ENCODE results near the gene RPS24.
"Not testable (repeated sequence)": the region's sequence is repeated elsewhere in the genome, so short reads cannot be mapped to it uniquely, and the experiment has no call there.

Gene RPS24

GRCh38 chr10:78053211-78053868 is 19.7 kb downstream of the RPS24 start:
- no peak for DNase-seq (ENCODE audit: low spot score)

- DNase-seq (ENCODE audit: low spot score) = no peak
Observed at GRCh38 chr10:78058562-78058961, 24.9 kb downstream of the RPS24 start.

GRCh38 chr10:78059906-78060702 is 26.4 kb downstream of the RPS24 start:
- DNase-seq (ENCODE audit: low spot score) = no peak

GRCh38 chr10:78062296-78062695 is 28.6 kb downstream of the RPS24 start:
- no peak for DNase-seq (ENCODE audit: low spot score)

- DNase-seq (ENCODE audit: low spot score) = no peak
Observed at GRCh38 chr10:78063236-78063635, 29.6 kb downstream of the RPS24 start.

- DNase-seq (ENCODE audit: low spot score) = not testable (repeated sequence)
Observed at GRCh38 chr10:78064919-78065318, 31.3 kb downstream of the RPS24 start.

- no peak for DNase-seq (ENCODE audit: low spot score)
Observed at GRCh38 chr10:78065611-78066010, 31.9 kb downstream of the RPS24 start.

GRCh38 chr10:78066012-78066411 is 32.3 kb downstream of the RPS24 start:
- no peak for DNase-seq (ENCODE audit: low spot score)

- DNase-seq (ENCODE audit: low spot score) = no peak
Observed at GRCh38 chr10:78066728-78067430, 33.2 kb downstream of the RPS24 start.

GRCh38 chr10:78069151-78069550 is 35.5 kb downstream of the RPS24 start:
- no peak for DNase-seq (ENCODE audit: low spot score)

- DNase-seq (ENCODE audit: low spot score) = not testable (repeated sequence)
Observed at GRCh38 chr10:78070064-78070463, 36.4 kb downstream of the RPS24 start.

- DNase-seq (ENCODE audit: low spot score) = no peak
Observed at GRCh38 chr10:78070726-78071125, 37.1 kb downstream of the RPS24 start.

GRCh38 chr10:78071140-78071856 is 37.6 kb downstream of the RPS24 start:
- no peak for DNase-seq (ENCODE audit: low spot score)

- no peak for DNase-seq (ENCODE audit: low spot score)
Observed at GRCh38 chr10:78071857-78072179, 38.2 kb downstream of the RPS24 start.

- DNase-seq (ENCODE audit: low spot score) = no peak
Observed at GRCh38 chr10:78072504-78072903, 38.8 kb downstream of the RPS24 start.

- not testable (repeated sequence) for DNase-seq (ENCODE audit: low spot score)
Observed at GRCh38 chr10:78075806-78076205, 42.1 kb downstream of the RPS24 start.

- DNase-seq (ENCODE audit: low spot score) = no peak
Observed at GRCh38 chr10:78078539-78079330, 45.1 kb downstream of the RPS24 start.

GRCh38 chr10:78079411-78079810 is 45.7 kb downstream of the RPS24 start:
- no peak for DNase-seq (ENCODE audit: low spot score)

- DNase-seq (ENCODE audit: low spot score) = no peak
Observed at GRCh38 chr10:78081292-78081691, 47.6 kb downstream of the RPS24 start.

- DNase-seq (ENCODE audit: low spot score) = no peak
Observed at GRCh38 chr10:78082636-78083035, 49.0 kb downstream of the RPS24 start.

All from hematopoietic multipotent progenitor cell treated with erythropoietin and hydrocortisone succinate and interleukin-3 and kit ligand, for 17 days (in vitro differentiated cells).